GM12873 (cell line): ENCODE data around the gene PARD6B.

Experiments used
- TF ChIP-seq, protein P1 (sequence below): IDR thresholded peaks from 2 replicates; pipeline ENCODE4 v1.5.1; 2012; ENCODE audit warnings: low read depth, mild to moderate bottlenecking, moderate library complexity, low read length, control low read depth; ENCODE audit not compliant: insufficient read depth; ENCODE audit errors: missing control alignments

Gene PARD6B

GRCh38 chr20:50790651-50791277, 59.4 kb downstream of the PARD6B start:
- TF ChIP-seq, protein P1, sequence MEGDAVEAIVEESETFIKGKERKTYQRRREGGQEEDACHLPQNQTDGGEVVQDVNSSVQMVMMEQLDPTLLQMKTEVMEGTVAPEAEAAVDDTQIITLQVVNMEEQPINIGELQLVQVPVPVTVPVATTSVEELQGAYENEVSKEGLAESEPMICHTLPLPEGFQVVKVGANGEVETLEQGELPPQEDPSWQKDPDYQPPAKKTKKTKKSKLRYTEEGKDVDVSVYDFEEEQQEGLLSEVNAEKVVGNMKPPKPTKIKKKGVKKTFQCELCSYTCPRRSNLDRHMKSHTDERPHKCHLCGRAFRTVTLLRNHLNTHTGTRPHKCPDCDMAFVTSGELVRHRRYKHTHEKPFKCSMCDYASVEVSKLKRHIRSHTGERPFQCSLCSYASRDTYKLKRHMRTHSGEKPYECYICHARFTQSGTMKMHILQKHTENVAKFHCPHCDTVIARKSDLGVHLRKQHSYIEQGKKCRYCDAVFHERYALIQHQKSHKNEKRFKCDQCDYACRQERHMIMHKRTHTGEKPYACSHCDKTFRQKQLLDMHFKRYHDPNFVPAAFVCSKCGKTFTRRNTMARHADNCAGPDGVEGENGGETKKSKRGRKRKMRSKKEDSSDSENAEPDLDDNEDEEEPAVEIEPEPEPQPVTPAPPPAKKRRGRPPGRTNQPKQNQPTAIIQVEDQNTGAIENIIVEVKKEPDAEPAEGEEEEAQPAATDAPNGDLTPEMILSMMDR: peak; percentile 87

DNA sequence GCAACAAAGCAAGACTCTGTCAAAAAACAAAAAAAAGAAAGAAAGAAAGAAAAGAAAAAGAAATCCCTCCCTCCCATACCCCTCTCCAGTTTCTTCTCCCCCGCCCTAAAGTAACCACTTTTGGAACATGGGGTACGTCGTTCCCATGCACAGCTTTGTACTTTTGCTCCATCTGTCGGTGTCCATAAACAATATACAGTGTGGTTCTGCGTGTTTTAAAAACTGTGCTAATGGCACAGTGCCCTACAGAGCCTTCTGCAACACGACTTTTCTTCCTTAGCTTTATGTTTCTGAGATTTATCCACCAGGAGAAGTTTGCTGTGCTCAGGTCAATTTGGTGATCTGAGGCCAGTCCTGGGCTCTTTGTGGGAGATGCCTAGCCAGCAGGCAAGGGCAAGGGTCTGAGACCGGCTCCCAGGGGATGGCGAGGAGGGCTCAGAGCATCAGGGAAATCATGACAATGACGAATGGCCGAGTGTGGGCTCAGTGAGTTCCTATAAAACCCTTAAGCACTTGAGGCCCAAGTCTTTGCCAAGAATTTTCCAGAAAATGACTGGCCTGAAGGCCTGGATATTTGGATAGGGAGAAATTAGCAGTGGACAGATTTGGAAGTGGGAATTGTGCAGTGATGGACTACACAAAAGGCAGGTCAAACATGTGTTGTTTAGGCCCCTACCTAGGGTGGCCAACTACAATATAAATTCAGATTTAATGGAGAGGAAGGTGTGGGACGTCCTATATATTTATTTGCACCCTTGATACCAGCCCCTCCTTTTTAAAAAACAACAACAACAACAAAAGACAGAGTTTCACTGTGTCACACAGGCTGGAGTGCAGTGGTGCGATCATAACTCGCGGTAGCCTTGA, 61.6 kb downstream of the PARD6B start:
- TF ChIP-seq, protein P1: no peak

GRCh38 chr20:50793575-50794016, 62.2 kb downstream of the PARD6B start:
- TF ChIP-seq, protein P1: peak; percentile 45

GRCh38 chr20:50794181-50794845, 62.9 kb downstream of the PARD6B start:
- TF ChIP-seq, protein P1: no peak

- TF ChIP-seq, protein P1: peak; percentile 89
These were observed 63.7 kb downstream of the PARD6B start, which contains the start of gene BCAS4 for GRCh38 chr20:50794846-50795634. Gene BCAS4 (plus strand): TSS chr20:50795061. CDS start chr20:50795084, 23 bp downstream.

DNA sequence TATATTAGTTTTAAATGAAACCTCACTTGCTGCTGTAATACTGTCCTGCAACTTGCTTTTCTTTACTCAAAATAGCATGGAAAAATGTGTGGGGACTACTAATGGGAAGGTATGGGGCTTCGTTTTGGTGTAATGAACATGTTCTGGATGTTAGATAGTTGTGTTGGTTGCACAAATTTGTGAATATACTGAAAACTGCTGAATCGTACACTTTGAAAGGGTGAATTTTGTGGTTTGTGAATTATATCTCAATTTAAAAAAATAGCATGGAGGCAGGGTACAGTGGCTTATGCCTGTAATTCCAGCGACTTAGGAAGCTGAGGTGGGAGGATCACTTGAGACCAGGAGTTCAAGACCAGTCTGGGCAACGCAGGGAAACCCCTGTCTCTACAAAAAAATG, 65.8 kb downstream of the PARD6B start:
- TF ChIP-seq, protein P1: no peak
